Right lobe of liver (tissue), 6 donors: Measurements from ENCODE around the gene UBE2H. TPM values are rescaled to one million over a fixed set of nuclear protein-coding genes. Genes with fewer than 3 reads are reported as not detected.
"Not testable (repeated sequence)": the region's sequence is repeated elsewhere in the genome, so short reads cannot be mapped to it uniquely, and the experiment has no call there.

ENCODE experiments used
- ATAC-seq, 4 donors: fragments of 200-7000 bp; cut with Tn5 transposase; one replicate each; pipeline ENCODE4 v1.9.1; 2020; ENCODE audit warnings: mild to moderate bottlenecking in 4 of 4, moderate library complexity in 4 of 4
- DNase-seq, 3 donors: peaks; one replicate each; pipeline ENCODE4 v3.0.0-alpha.2; 2020
- H3K27ac ChIP-seq, 3 donors: fragments of 200-600 bp; one replicate each; pipeline ENCODE4 v1.8.0; 2022
- H3K27me3 ChIP-seq, 2 donors: fragments of 200-600 bp; one replicate each; pipeline ENCODE4 v1.8.0; 2022
- H3K36me3 ChIP-seq, 4 donors: fragments of 200-600 bp; sonication (generic) in 1 of 4; one replicate each; pipeline versions ENCODE4 v1.5.1 to v1.8.0; 2017 to 2022; ENCODE audit warnings: control low read depth in 1 of 4
- H3K4me1 ChIP-seq, 4 donors: fragments of 200-600 bp; sonication (generic) in 1 of 4; one replicate each; pipeline versions ENCODE4 v1.5.1 to v1.8.0; 2017 to 2022; ENCODE audit warnings: control low read depth in 1 of 4
- H3K4me3 ChIP-seq, 3 donors: fragments of 200-600 bp; one replicate each; pipeline ENCODE4 v1.8.0; 2022
- H3K9me3 ChIP-seq, 4 donors: fragments of 200-600 bp; sonication (generic) in 1 of 4; one replicate each; pipeline versions ENCODE4 v1.5.1 to v1.8.0; 2017 to 2022; ENCODE audit warnings: control low read depth in 1 of 4
- POLR2A ChIP-seq: fragments of 450-650 bp; IDR thresholded peaks from one replicate; pipeline ENCODE4 v1.6.1; 2017; ENCODE audit warnings: antibody characterized with exemption, mild to moderate bottlenecking
- WGBS: methylation state at CpG from one replicate; pipeline ENCODE4 v1.1.6; 2018; ENCODE audit warnings: low coverage, low lambda C conversion rate; ENCODE audit not compliant: insufficient coverage; ENCODE audit errors: missing lambda C conversion rate; 5-methylcytosine and 5-hydroxymethylcytosine counted together
- intact Hi-C, 2 donors: fragments of 100-400 bp; cut with DNase I; formaldehyde crosslinking; loops; one replicate each; pipeline versions ENCODE4 v1.11.2 to v1.14.1; 2022
- total RNA-seq, 6 experiments: library from RNA; depleted of rRNA in 2 of 6; stranded (reverse); fragments of >200 nt in 2 of 6; fragmentation: NEBNext Ultra II Directional in 3 of 6; extraction: Animal tissue kit (Norgen Biotek cat#: 25700) in 3 of 6; gene quantifications; one replicate each; pipeline versions ENCODE4 v1.1.0 to v1.2.4, GENCODE V29; 2016 to 2023
- TF ChIP-seq, protein P1 (sequence below), 4 donors: fragments of 200-600 bp in 3 of 4; fragments of 450-650 bp in 1 of 4; IDR thresholded peaks; one replicate each; pipeline versions ENCODE4 v1.5.1 to v1.8.0; 2016 to 2022; ENCODE audit warnings: antibody characterized with exemption in 4 of 4, mild to moderate bottlenecking in 2 of 4
- donor health status: DM: no; HTN: yes; CAD: no.
- donor health status: DM: no; HTN: no; CAD: no.
- donor health status: DM: no; HTN: no; CAD: no.
- donor health status: DM: no; HTN: yes; CAD: no.
- donor health status: DM: no; HTN: yes; CAD: no.

UBE2H gene
- total RNA-seq, 6 experiments from 2014 or later: 27.4 to 47.0 (median 35.6) TPM

DNA sequence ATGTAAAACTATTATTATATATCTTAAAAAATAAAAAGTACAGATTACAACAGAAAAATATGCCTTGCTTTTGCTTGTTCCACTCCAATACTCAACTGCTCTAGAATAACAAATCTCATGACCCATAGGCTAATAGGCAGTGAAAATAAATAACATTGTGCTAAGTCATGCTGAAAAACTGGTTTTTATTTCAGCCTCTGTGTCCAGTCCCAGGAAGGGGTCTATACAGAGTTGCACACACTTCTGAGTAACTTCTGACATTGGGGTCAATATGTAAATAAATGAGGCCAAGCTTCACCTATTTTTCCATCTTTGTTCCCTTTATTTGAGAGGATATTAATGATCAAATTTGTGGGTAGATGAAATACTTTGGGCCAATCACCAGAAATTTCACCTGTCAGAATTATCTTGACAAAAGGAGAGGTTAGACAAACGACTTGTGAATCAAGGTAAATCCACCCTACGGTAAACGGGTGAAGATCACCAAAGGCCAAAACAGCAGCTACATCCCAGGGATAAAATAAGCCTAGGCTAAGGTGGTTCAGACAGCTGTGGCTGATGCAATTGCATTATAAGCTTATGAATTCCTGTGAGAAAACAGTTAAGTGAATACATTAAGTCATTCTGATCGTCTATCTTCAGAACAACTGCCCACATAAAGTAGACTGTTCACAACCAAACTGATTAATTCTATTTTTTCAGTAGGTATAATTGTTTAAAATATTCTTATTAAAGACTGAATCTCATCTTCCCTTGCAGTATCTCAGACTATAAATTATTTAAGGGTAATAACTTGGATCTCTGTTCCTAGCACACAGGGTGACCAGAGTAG, 87.5 kb downstream of the UBE2H start:
- DNase-seq (no peak), ATAC-seq (no peak)
- Histone ChIP-seq H3K27ac (peak overlapping the region in 2 of 3 donors; percentile 7 to 43), H3K4me1 (peaks cover 2 to 46% (median 7%) of the 10 kb centered on the region in 4 donors), H3K4me3 (no peak overlapping the region), H3K27me3 (no peaks in the 10 kb centered on the region), H3K36me3 (no peaks in the 10 kb centered on the region), H3K9me3 (no peaks in the 10 kb centered on the region)
- TF ChIP-seq POLR2A: no peak
- TF ChIP-seq, protein P1, sequence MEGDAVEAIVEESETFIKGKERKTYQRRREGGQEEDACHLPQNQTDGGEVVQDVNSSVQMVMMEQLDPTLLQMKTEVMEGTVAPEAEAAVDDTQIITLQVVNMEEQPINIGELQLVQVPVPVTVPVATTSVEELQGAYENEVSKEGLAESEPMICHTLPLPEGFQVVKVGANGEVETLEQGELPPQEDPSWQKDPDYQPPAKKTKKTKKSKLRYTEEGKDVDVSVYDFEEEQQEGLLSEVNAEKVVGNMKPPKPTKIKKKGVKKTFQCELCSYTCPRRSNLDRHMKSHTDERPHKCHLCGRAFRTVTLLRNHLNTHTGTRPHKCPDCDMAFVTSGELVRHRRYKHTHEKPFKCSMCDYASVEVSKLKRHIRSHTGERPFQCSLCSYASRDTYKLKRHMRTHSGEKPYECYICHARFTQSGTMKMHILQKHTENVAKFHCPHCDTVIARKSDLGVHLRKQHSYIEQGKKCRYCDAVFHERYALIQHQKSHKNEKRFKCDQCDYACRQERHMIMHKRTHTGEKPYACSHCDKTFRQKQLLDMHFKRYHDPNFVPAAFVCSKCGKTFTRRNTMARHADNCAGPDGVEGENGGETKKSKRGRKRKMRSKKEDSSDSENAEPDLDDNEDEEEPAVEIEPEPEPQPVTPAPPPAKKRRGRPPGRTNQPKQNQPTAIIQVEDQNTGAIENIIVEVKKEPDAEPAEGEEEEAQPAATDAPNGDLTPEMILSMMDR (IDR thresholded peaks at IDR 0.05): no peak
- intact Hi-C loops: no loop called here
- WGBS: 41% methylated on average over 4 of the region's 4 CpGs

DNA sequence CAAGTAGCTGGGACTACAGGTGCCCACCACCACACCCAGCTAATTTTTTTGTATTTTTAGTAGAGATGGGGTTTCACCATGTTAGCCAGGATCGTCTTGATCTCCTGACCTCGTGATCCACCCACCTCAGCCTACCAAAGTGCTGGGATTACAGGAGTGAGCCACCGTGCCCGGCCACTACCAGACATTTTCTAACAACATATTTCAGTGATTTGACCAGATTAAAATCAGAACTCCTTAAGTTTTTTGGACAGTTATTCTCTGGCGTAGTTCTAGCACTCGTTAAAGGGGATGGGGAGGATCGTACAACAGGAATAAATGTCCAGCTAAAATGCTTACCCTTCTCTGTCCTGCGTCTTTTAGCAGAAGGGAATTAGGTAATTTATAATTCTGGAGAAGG, 88.1 kb downstream of the UBE2H start:
- DNase-seq, ATAC-seq, H3K4me3 ChIP-seq, H3K27ac ChIP-seq, H3K36me3 ChIP-seq, H3K27me3 ChIP-seq, intact Hi-C loops, H3K9me3 ChIP-seq: not testable (repeated sequence)
- WGBS: 70% methylated on average over 5 of the region's 8 CpGs
- H3K4me1 ChIP-seq: peaks cover 2 to 43% (median 7%) of the 10 kb centered on the region in 4 donors

DNA sequence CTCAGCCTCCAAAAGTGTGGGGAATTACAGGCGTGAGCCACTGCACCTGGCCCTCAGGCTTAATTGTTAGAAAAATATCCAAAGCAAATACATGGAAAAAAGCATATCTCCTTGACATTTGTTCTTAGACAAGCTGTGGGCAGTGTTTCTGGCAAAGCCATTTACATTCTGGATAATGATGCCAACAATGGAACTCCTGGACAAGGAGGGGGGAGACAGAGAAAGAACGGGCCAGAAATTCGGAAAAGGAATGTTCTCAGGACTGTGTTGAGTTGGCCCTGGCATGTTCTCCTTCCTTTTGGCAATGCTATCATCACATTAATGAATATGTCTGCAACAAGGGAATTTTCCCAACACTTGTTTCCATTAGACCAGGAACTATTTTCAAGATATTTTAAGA, 88.7 kb downstream of the UBE2H start:
- no peak for DNase-seq
- no peak overlapping the region for H3K27ac ChIP-seq
- no peak overlapping the region for H3K4me3 ChIP-seq
- H3K36me3 ChIP-seq: no peaks in the 10 kb centered on the region
- 56% methylated on average over 3 of the region's 3 CpGs for WGBS
- no peaks in the 10 kb centered on the region for H3K9me3 ChIP-seq
- no peak for ATAC-seq
- H3K27me3 ChIP-seq: no peaks in the 10 kb centered on the region
- TF ChIP-seq POLR2A: no peak
- TF ChIP-seq, protein P1 (IDR thresholded peaks at IDR 0.05): no peak
- H3K4me1 ChIP-seq: peaks cover 2 to 36% (median 7%) of the 10 kb centered on the region in 4 donors
- intact Hi-C loops: no loop called here

DNA sequence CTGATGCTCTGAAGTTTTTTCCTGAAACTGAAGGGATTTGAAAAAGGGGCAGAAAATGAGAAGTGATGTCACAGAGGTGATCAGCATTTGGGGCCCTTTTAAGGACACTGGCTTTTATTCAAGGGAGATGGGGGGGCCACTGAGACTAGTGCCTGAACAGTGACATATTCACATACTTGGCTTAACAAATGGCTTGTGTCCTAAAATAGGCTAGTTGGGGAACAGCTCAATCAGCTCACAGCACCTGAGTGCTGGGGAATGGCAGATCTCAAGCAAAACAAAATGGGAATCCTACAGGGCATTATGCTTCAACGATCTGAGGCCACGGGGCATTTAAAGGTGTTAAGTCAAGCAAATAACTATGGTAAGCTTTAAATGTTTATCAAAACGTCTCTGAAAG, 90.1 kb downstream of the UBE2H start:
- Histone ChIP-seq H3K36me3 (no peaks in the 10 kb centered on the region), H3K27ac (no peak overlapping the region), H3K4me3 (no peak overlapping the region), H3K4me1 (peaks cover 2 to 39% (median 7%) of the 10 kb centered on the region in 4 donors), H3K9me3 (no peaks in the 10 kb centered on the region), H3K27me3 (no peaks in the 10 kb centered on the region)
- no peak for TF ChIP-seq POLR2A
- TF ChIP-seq, protein P1 (IDR thresholded peaks at IDR 0.05): no peak
- intact Hi-C loops: no loop called here
- ATAC-seq: no peak
- DNase-seq: no peak
- 78% methylated on average over 3 of the region's 3 CpGs for WGBS

DNA sequence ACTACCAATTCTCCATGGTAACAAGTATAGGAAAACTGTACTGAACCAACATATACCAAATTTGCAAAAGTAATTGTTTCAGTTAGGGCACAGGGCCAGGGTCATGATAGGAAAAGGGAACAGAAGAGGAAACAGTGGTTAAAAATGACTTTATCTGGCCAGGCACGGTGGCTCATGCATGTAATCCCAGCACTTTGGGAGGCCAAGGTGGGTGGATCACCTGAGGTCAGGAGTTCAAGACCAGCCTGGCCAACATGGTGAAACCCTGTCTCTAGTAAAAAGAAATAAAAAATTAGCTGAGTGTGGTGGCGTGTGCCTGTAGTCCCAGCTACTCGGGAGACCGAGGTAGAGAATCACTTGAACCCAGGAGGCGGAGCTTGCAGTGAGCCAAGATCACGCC, 92.0 kb downstream of the UBE2H start:
- peak in 1 of 4 donors; percentile 30 for ATAC-seq
- H3K36me3 ChIP-seq, H3K9me3 ChIP-seq, intact Hi-C loops, DNase-seq, H3K27me3 ChIP-seq, H3K27ac ChIP-seq, H3K4me3 ChIP-seq: not testable (repeated sequence)
- peaks cover 1 to 31% (median 2%) of the 10 kb centered on the region in 4 donors for H3K4me1 ChIP-seq
- 78% methylated on average over 6 of the region's 6 CpGs for WGBS
